GM13977 (cell line): Measurements from ENCODE around the gene FETUB.

ENCODE experiments used
- DNase-seq: peaks from one replicate; pipeline ENCODE4 v3.0.0; 2012; ENCODE audit warnings: low spot score
- CTCF ChIP-seq: IDR thresholded peaks from 2 replicates; pipeline ENCODE4 v1.5.1; 2012; ENCODE audit warnings: mild to moderate bottlenecking, control low read depth; ENCODE audit not compliant: insufficient read depth; ENCODE audit errors: extremely low read depth, missing control alignments
- in situ Hi-C: fragments of 300-500 bp; cut with MboI; formaldehyde crosslinking; loops from one replicate; pipeline ENCODE4 v1.12.0; 2022; ENCODE audit warnings: low sequenced_read_pairs, low pct_unique_long_range_greater_than_20kb, mixed read lengths, inconsistent platforms; ENCODE audit not compliant: unreplicated experiment

FETUB gene

GRCh38 chr3:186639778-186640472, at the start of gene FETUB:
TSS of gene FETUB (plus strand) at chr3:186640399. CDS start at chr3:186640461, 62 bp downstream.
- TF ChIP-seq CTCF: no peak
- in situ Hi-C loops: no loop called here

GRCh38 chr3:186590580-186591295, 49.5 kb upstream of the FETUB start:
- DNase-seq: no peak
- no peak for TF ChIP-seq CTCF
- in situ Hi-C loops: no loop called here

More at GRCh38 chr3:186639778-186640472, at the start of gene FETUB:
- DNase-seq: no peak

- DNase-seq: no peak
- no peak for TF ChIP-seq CTCF
- in situ Hi-C loops: no loop called here
Measured at GRCh38 chr3:186592682-186593081, 47.5 kb upstream of the FETUB start.

GRCh38 chr3:186593862-186594261, 46.3 kb upstream of the FETUB start:
- in situ Hi-C loops: no loop called here
- TF ChIP-seq CTCF: no peak
- DNase-seq: no peak

- in situ Hi-C loops: no loop called here
- no peak for TF ChIP-seq CTCF
- DNase-seq: no peak
Measured at GRCh38 chr3:186594591-186595113, 45.5 kb upstream of the FETUB start.

GRCh38 chr3:186596568-186597287, 43.5 kb upstream of the FETUB start:
- no peak for DNase-seq
- TF ChIP-seq CTCF: no peak
- in situ Hi-C loops: no loop called here
